K562 (cell line): ENCODE results near the gene MDK. TPM values are rescaled to one million over a fixed set of nuclear protein-coding genes. Genes with fewer than 3 reads are reported as not detected.
A peak's percentile ranks its signal among the peaks of the same experiment; 100 is the strongest.

Experiments used
- CBFA2T3 ChIP-seq: fragments of 450-650 bp; IDR thresholded peaks from 2 replicates; pipeline ENCODE4 v1.6.1; 2017
- GMEB1 ChIP-seq: fragments of 250-450 bp; sonication (Bioruptor Pico); IDR thresholded peaks from 2 replicates; pipeline ENCODE4 v1.4.0; 2020; ENCODE audit warnings: mild to moderate bottlenecking
- HDAC1 ChIP-seq, 2 experiments: fragments of 450-650 bp; IDR thresholded peaks; 2 replicates each; pipeline ENCODE4 v1.6.1; 2016 to 2017; ENCODE audit warnings: inconsistent platforms in 1 of 2, mild to moderate bottlenecking in 1 of 2, moderate library complexity in 1 of 2
- MXD1 ChIP-seq: fragments of 250-450 bp; sonication (Bioruptor Pico); IDR thresholded peaks from 2 replicates; pipeline ENCODE4 v1.8.0; 2021; ENCODE audit warnings: borderline replicate concordance, mild to moderate bottlenecking, moderate library complexity; ENCODE audit not compliant: poor library complexity, severe bottlenecking
- NONO ChIP-seq, 2 experiments: fragments of 200-400 bp in 1 of 2; fragments of 450-650 bp in 1 of 2; formaldehyde crosslinking in 1 of 2; IDR thresholded peaks; 2 replicates each; pipeline ENCODE4 v1.6.1; 2017; ENCODE audit warnings: low read depth in 2 of 2, mild to moderate bottlenecking in 2 of 2, moderate library complexity in 2 of 2, low read length in 1 of 2
- NR2C2 ChIP-seq, 2 experiments: fragments of 200-800 bp in 1 of 2; sonication (Bioruptor generic) in 1 of 2; sonication (generic) in 1 of 2; formaldehyde crosslinking in 1 of 2; IDR thresholded peaks; 2 replicates each; pipeline versions ENCODE4 v1.6.1 to v1.8.0; 2016 to 2022; ENCODE audit warnings: mild to moderate bottlenecking in 1 of 2, missing compliant biosample characterization in 1 of 2, missing genetic modification characterization in 1 of 2, missing genetic modification reagents in 1 of 2
- RBFOX2 ChIP-seq: fragments of 200-400 bp; formaldehyde crosslinking; IDR thresholded peaks from 2 replicates; pipeline ENCODE4 v1.6.1; 2017; ENCODE audit warnings: low read depth, mild to moderate bottlenecking, low read length, moderate library complexity
- RBM22 ChIP-seq: fragments of 200-400 bp; formaldehyde crosslinking; IDR thresholded peaks from 2 replicates; pipeline ENCODE4 v1.6.1; 2018; ENCODE audit warnings: low read length, low read depth; ENCODE audit not compliant: poor library complexity, severe bottlenecking
- SMAD4 ChIP-seq: fragments of 250-450 bp; sonication (Bioruptor Pico); conservative IDR thresholded peaks from 2 replicates; pipeline ENCODE4 v1.8.0; 2021; ENCODE audit warnings: inconsistent platforms, mild to moderate bottlenecking, moderate library complexity
- SRSF9 ChIP-seq: fragments of 200-400 bp; formaldehyde crosslinking; IDR thresholded peaks from 2 replicates; pipeline ENCODE4 v1.6.1; 2017; ENCODE audit warnings: low read depth, low read length, borderline replicate concordance
- polyA plus RNA-seq, 8 experiments: library from polyadenylated mRNA; depleted of rRNA in 4 of 8; stranded (reverse) in 5 of 8; unstranded in 3 of 8; fragments of >200 nt; fragmentation: Nextera tagmentation in 2 of 8; fragmentation: Illumina TruSeq in 1 of 8; extraction: Ambion mirVana in 2 of 8; extraction: Trizol in 1 of 8; gene quantifications; 2 replicates each; pipeline versions ENCODE4 v1.2.1 to v1.2.3, GENCODE V29; 2011 to 2014; ENCODE audit warnings: inconsistent platforms in 1 of 8, missing spikeins in 1 of 8
- total RNA-seq, 7 experiments: library from RNA; depleted of rRNA in 6 of 7; stranded (reverse); fragments of >200 nt in 6 of 7; fragmentation: Illumina TruSeq in 2 of 7; extraction: Trizol in 2 of 7; gene quantifications; 2 replicates each; pipeline versions ENCODE4 v1.2.1 to v1.2.3, GENCODE V29; 2011 to 2021; ENCODE audit warnings: low replicate concordance in 1 of 7
- TF ChIP-seq, protein P1 (sequence below): fragments of 450-650 bp; conservative IDR thresholded peaks from 2 replicates; pipeline ENCODE4 v1.6.1; 2016; ENCODE audit warnings: missing genetic modification characterization, low read depth, mild to moderate bottlenecking, control low read depth, missing compliant biosample characterization
- TF ChIP-seq, protein P2 (sequence below): IDR thresholded peaks from 2 replicates; pipeline ENCODE4 v1.6.1; 2011; ENCODE audit not compliant: insufficient read length; ENCODE audit errors: extremely low read depth
- TF ChIP-seq, protein P3 (sequence below), 2 experiments: fragments of 250-450 bp in 1 of 2; fragments of 450-650 bp in 1 of 2; sonication (Bioruptor Pico) in 1 of 2; IDR thresholded peaks; 2 replicates each; pipeline versions ENCODE4 v1.6.1 to v1.8.0; 2016 to 2021; ENCODE audit warnings: mild to moderate bottlenecking in 2 of 2, moderate library complexity in 2 of 2, missing compliant biosample characterization in 1 of 2, missing genetic modification characterization in 1 of 2

Gene MDK
- total and polyA plus RNA-seq, 9 of the 15 experiments (the other 6 are each of a cell fraction or from before 2014, with no cell fraction given), result 20.7 to 700 (median 350) TPM

DNA sequence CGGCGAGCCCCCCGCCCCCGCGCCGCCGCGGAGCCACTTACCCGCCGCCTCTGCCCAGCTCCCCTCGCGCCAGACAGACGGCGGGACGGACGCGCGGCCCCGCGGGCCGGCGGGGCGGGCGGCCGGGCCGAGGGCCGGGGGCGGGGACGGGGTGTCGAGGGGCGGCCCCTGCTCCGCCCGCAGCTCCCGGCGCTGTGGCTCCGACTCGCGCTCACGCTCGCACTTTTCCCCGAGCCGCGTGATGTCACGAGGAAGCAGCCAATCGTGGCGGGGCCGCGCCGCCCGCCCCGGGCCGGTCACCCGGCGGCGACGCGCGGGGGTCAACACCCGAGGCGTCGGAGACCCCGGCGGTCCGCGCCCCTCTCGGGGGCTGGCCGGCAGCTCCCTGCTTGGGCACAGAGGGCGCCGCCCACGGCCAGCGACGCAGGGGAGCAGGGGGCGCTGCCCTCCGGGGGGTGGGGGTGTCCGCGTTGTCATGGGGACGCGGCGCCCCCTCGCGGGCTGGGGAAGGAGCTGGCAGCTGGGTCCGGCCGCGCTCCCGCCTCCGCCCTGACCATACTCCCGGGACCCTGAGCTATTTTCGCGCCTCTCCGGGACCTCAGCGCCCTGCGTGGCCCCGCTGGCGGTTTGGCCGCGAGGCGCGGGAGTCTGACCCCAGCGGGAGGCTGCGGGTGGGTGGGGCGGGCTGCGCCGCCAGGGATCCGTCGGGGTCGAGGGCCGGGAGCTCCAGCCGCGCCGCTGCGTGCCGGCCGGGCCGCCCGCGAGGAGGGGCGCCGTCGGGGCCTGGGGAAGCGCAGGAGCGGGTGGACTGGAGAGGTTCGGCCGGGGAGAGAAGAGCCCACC lies 10.3 kb downstream of the MDK start, which contains the start of gene CHRM4 (continued):
- 0 out of 4 replicates have a peak, but pooled peaks of 1 of the 2 experiments have one; percentile 32 for TF ChIP-seq HDAC1 (IDR thresholded peaks at IDR 0.05)
- TF ChIP-seq, protein P1, sequence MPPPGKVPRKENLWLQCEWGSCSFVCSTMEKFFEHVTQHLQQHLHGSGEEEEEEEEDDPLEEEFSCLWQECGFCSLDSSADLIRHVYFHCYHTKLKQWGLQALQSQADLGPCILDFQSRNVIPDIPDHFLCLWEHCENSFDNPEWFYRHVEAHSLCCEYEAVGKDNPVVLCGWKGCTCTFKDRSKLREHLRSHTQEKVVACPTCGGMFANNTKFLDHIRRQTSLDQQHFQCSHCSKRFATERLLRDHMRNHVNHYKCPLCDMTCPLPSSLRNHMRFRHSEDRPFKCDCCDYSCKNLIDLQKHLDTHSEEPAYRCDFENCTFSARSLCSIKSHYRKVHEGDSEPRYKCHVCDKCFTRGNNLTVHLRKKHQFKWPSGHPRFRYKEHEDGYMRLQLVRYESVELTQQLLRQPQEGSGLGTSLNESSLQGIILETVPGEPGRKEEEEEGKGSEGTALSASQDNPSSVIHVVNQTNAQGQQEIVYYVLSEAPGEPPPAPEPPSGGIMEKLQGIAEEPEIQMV (tag), result no peak
- peak; percentile 54; the same call in 1 of the 2 replicates for TF ChIP-seq SMAD4 (CRISPR knock-in tag)
- TF ChIP-seq, protein P2, sequence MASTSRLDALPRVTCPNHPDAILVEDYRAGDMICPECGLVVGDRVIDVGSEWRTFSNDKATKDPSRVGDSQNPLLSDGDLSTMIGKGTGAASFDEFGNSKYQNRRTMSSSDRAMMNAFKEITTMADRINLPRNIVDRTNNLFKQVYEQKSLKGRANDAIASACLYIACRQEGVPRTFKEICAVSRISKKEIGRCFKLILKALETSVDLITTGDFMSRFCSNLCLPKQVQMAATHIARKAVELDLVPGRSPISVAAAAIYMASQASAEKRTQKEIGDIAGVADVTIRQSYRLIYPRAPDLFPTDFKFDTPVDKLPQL, result no peak
- no peak for TF ChIP-seq CBFA2T3
- no peak for TF ChIP-seq GMEB1 (CRISPR knock-in tag)
- peak; percentile 72 for TF ChIP-seq RBM22
- peak in 1 of 2 experiments; percentile 62; a peak in 1 of 4 replicates for TF ChIP-seq NONO (IDR thresholded peaks at IDR 0.05; ENCODE audit: low read depth in 2 of 2, low read length in 1 of 2)
- no peak for TF ChIP-seq MXD1 (CRISPR knock-in tag)
- TF ChIP-seq, protein P3, sequence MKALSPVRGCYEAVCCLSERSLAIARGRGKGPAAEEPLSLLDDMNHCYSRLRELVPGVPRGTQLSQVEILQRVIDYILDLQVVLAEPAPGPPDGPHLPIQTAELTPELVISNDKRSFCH (CRISPR knock-in tag; IDR thresholded peaks at IDR 0.05), result no peak
- TF ChIP-seq, protein P3 (tag; IDR thresholded peaks at IDR 0.05), result 0 out of 2 replicates have a peak, but pooled peaks have one; percentile 20
- TF ChIP-seq SRSF9, result no peak
- 0 out of 2 replicates have a peak, but pooled peaks have one; percentile 29 for TF ChIP-seq RBFOX2
- 0 out of 2 replicates have a peak, but pooled peaks have one; percentile 38 for TF ChIP-seq NR2C2 (CRISPR knock-in tag; IDR thresholded peaks at IDR 0.05)
- TF ChIP-seq NR2C2 (tag; IDR thresholded peaks at IDR 0.05), result no peak
